ENCODE measurements around the gene CHRNA3.

DNA sequence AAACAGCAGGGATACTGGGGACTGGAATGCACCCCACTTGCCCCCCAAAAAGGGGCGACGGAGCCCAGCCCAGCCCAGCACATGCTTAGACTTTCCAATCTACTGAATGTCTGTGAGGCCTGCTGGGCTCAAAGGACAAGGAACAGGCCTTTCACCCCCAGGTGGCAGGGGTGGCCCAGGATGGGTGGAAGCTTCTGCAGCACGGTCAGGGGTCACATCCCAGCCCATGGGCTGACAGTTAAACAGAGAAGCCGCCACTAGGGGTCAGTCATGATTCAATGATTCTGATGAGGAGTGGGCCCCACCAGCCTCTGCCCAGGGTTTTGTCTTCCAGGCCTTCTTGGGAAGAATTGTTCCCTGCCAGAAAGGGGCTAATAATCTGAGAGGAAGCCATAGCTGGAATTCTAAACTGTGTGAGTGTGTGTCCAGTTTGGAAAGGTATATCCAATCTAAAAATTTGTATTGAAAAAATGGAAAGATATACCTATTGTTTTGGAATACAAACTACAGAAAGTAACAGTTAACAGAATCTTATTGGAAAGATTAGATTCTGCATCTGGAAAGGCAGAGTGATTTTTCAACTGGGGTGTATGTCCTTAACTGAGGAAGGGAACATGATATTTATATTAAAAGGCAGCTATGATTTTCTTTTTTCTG is 18.0 kb upstream of the CHRNA3 start:
- TF ChIP-seq, protein P1, sequence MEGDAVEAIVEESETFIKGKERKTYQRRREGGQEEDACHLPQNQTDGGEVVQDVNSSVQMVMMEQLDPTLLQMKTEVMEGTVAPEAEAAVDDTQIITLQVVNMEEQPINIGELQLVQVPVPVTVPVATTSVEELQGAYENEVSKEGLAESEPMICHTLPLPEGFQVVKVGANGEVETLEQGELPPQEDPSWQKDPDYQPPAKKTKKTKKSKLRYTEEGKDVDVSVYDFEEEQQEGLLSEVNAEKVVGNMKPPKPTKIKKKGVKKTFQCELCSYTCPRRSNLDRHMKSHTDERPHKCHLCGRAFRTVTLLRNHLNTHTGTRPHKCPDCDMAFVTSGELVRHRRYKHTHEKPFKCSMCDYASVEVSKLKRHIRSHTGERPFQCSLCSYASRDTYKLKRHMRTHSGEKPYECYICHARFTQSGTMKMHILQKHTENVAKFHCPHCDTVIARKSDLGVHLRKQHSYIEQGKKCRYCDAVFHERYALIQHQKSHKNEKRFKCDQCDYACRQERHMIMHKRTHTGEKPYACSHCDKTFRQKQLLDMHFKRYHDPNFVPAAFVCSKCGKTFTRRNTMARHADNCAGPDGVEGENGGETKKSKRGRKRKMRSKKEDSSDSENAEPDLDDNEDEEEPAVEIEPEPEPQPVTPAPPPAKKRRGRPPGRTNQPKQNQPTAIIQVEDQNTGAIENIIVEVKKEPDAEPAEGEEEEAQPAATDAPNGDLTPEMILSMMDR (IDR thresholded peaks at IDR 0.05): peak; percentile 78
- TF ChIP-seq TAF1 (IDR thresholded peaks at IDR 0.05; ENCODE audit: borderline replicate concordance, low read depth, low read length) (no peak), POLR2AphosphoS5 (IDR thresholded peaks at IDR 0.05; ENCODE audit: low read depth, low read length) (no peak), JUND (IDR thresholded peaks at IDR 0.05) (no peak), MEF2A (IDR thresholded peaks at IDR 0.05; ENCODE audit: borderline replicate concordance, low read depth) (no peak), EP300 (IDR thresholded peaks at IDR 0.05; ENCODE audit: borderline replicate concordance in 1 of 2, low read depth in 1 of 2, low read length in 1 of 2) (peak in 1 of 2 experiments; percentile 44; a peak in 1 of 4 replicates), RFX5 (IDR thresholded peaks at IDR 0.05; ENCODE audit: low read length) (0 out of 2 replicates have a peak, but pooled peaks have one; percentile 15), RCOR1 (IDR thresholded peaks at IDR 0.05; ENCODE audit: low read length) (no peak), GABPA (IDR thresholded peaks at IDR 0.05; ENCODE audit: low read depth) (no peak), CHD2 (IDR thresholded peaks at IDR 0.05; ENCODE audit: low read length, partially characterized antibody) (peak; percentile 23), RAD21 (IDR thresholded peaks at IDR 0.05; ENCODE audit: low read length) (peak; percentile 92), FOSL2 (IDR thresholded peaks at IDR 0.05; ENCODE audit: borderline replicate concordance, low read depth) (no peak)
- TF ChIP-seq, protein P2, sequence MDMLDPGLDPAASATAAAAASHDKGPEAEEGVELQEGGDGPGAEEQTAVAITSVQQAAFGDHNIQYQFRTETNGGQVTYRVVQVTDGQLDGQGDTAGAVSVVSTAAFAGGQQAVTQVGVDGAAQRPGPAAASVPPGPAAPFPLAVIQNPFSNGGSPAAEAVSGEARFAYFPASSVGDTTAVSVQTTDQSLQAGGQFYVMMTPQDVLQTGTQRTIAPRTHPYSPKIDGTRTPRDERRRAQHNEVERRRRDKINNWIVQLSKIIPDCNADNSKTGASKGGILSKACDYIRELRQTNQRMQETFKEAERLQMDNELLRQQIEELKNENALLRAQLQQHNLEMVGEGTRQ (IDR thresholded peaks at IDR 0.05; ENCODE audit: borderline replicate concordance, low read depth, low read length): no peak
- TF ChIP-seq, protein P3, sequence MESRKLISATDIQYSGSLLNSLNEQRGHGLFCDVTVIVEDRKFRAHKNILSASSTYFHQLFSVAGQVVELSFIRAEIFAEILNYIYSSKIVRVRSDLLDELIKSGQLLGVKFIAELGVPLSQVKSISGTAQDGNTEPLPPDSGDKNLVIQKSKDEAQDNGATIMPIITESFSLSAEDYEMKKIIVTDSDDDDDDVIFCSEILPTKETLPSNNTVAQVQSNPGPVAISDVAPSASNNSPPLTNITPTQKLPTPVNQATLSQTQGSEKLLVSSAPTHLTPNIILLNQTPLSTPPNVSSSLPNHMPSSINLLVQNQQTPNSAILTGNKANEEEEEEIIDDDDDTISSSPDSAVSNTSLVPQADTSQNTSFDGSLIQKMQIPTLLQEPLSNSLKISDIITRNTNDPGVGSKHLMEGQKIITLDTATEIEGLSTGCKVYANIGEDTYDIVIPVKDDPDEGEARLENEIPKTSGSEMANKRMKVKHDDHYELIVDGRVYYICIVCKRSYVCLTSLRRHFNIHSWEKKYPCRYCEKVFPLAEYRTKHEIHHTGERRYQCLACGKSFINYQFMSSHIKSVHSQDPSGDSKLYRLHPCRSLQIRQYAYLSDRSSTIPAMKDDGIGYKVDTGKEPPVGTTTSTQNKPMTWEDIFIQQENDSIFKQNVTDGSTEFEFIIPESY (IDR thresholded peaks at IDR 0.05; ENCODE audit: borderline replicate concordance, low read depth): no peak
